GM10248 (cell line): Measurements from ENCODE around the gene PHYKPL.

Source experiments
- CTCF ChIA-PET: fragments of 300-600 bp; sonication (Branson Sonifier 250); formaldehyde crosslinking; extraction: SDS; loops from one replicate; lab custom pipeline; 2021; ENCODE audit warnings: antibody characterized with exemption; lab: Yijun Ruan, JAX
- POLR2A ChIA-PET: fragments of 350-650 bp; sonication (Branson Sonifier 250); formaldehyde crosslinking; extraction: SDS; loops from one replicate; lab custom pipeline; 2020; ENCODE audit warnings: antibody characterized with exemption; lab: Yijun Ruan, JAX
- DNase-seq: peaks from one replicate; pipeline ENCODE4 v3.0.0; 2012; ENCODE audit errors: extremely low spot score
- TF ChIP-seq, protein P1 (sequence below): IDR thresholded peaks from 2 replicates; pipeline ENCODE4 v1.5.1; 2012; ENCODE audit warnings: mild to moderate bottlenecking, low read depth; ENCODE audit errors: extremely low read depth, missing control alignments, control extremely low read depth

The PHYKPL gene

DNA sequence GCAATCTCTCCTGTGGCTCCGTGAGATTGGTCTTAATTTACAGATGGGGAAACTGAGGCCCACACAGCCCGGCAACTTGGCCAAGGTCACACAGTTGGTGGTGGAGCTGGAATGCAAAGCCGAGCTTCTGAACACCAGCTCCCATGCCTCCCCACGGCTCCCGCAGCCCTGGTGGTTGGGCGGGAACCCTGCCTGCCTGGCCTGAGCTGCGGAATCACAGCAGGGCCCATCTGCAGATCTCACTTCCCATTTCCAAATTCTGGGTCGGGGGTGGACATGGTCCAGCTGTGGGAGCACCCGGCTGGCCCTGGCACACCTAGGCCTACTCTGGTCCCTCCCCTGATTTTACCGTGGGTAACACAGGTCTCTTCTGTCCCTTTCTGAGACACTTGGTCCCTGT is 35.3 kb upstream of the PHYKPL start:
- ChIA-PET POLR2A (no interaction called here), CTCF (interaction anchor here (1.6 kb wide), 1 partner anchor 16 kb away, joined by 5 read pairs; no protein-coding TSS in a partner anchor)
- DNase-seq = no peak
- TF ChIP-seq, protein P1, sequence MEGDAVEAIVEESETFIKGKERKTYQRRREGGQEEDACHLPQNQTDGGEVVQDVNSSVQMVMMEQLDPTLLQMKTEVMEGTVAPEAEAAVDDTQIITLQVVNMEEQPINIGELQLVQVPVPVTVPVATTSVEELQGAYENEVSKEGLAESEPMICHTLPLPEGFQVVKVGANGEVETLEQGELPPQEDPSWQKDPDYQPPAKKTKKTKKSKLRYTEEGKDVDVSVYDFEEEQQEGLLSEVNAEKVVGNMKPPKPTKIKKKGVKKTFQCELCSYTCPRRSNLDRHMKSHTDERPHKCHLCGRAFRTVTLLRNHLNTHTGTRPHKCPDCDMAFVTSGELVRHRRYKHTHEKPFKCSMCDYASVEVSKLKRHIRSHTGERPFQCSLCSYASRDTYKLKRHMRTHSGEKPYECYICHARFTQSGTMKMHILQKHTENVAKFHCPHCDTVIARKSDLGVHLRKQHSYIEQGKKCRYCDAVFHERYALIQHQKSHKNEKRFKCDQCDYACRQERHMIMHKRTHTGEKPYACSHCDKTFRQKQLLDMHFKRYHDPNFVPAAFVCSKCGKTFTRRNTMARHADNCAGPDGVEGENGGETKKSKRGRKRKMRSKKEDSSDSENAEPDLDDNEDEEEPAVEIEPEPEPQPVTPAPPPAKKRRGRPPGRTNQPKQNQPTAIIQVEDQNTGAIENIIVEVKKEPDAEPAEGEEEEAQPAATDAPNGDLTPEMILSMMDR = no peak

DNA sequence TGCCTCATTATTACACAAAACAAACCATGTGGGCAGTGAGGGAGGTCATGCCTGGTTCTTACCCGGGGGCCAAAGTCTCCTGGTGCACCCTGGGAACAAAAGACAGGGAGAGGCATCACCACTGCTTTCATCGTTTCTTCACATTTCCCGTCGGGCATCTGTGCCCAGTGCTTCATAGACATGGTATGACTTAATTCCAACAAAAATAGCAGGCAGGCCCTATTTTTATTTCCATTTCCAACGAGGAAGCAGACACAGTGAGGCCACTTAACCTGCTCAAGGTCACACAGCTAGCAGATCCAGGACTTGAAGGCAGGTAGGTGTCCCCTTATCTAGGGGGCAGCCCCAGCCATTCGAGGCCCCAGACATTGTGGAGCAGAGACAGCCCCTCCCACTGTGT is 34.6 kb upstream of the PHYKPL start:
- TF ChIP-seq, protein P1 = no peak
- POLR2A ChIA-PET = no interaction called here

DNA sequence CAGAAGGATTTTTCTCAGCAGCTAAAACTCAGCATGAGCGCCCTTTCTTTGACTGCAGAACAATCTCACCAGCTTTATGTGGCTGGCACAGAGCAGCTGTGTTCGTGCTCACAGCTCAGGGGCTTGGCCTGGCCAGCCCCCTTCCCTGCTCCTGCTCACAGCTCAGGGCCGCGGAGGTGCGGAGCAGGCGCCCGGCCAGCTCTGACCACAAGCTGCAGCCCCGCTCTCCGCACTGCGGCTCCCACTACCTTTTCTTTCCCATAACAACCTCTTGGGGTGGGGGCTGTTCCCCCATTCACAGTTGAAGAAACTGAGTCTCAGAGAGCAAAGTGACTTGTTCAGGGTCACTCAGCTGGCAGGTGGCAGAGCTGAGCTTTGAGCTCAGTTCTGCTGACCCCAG is 34.0 kb upstream of the PHYKPL start:
- TF ChIP-seq, protein P1 = no peak
- POLR2A ChIA-PET = no interaction called here
- CTCF ChIA-PET = no interaction called here
- DNase-seq = no peak

More for the DNA sequence above, 34.6 kb upstream of the PHYKPL start:
- DNase-seq = no peak
- CTCF ChIA-PET = no interaction called here

DNA sequence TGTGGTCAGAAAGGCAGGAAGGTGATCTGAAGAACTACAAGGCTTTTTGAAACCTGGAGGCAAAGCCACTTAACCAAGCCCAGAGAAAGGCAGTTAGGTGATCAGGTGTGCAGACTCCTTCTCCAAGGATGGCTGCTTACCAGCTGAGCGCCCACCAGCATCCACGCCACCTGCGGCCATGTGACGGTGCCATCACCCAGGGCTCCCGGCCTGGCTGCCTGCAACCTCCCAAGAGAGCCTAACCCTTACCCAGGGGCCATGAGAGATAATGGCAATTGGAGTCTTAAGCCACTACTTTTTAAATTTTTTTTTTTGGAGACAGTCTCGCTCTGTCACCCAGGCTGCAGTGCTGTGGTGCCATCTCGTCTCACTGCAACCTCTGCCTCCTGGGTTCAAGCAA is 33.1 kb upstream of the PHYKPL start:
- no peak for DNase-seq
- TF ChIP-seq, protein P1 = no peak
- POLR2A ChIA-PET = no interaction called here
- CTCF ChIA-PET = no interaction called here

DNA sequence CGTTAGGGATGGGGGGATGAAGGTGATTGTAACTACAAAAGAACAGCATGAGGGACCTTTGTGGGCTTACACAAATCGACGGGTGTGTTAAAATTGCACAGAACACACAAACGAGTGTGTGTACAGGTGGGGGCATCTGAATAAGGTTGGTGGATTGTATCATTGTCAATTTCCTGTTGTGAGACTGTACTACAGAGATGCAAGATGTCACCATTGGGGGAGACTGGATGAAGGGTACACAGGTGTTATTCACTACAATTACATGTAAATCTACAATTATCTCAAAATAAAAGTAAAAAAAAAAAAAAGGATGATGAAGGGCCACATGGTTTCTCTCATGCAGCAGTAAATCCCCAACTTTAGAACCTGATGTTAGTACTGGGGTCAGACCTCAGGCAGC is 31.4 kb upstream of the PHYKPL start:
- TF ChIP-seq, protein P1 = no peak
- ChIA-PET POLR2A (no interaction called here), CTCF (interaction anchor here (1.2 kb wide), 1 partner anchor 16 kb away, joined by 3 read pairs; no protein-coding TSS in a partner anchor)
- DNase-seq = no peak

DNA sequence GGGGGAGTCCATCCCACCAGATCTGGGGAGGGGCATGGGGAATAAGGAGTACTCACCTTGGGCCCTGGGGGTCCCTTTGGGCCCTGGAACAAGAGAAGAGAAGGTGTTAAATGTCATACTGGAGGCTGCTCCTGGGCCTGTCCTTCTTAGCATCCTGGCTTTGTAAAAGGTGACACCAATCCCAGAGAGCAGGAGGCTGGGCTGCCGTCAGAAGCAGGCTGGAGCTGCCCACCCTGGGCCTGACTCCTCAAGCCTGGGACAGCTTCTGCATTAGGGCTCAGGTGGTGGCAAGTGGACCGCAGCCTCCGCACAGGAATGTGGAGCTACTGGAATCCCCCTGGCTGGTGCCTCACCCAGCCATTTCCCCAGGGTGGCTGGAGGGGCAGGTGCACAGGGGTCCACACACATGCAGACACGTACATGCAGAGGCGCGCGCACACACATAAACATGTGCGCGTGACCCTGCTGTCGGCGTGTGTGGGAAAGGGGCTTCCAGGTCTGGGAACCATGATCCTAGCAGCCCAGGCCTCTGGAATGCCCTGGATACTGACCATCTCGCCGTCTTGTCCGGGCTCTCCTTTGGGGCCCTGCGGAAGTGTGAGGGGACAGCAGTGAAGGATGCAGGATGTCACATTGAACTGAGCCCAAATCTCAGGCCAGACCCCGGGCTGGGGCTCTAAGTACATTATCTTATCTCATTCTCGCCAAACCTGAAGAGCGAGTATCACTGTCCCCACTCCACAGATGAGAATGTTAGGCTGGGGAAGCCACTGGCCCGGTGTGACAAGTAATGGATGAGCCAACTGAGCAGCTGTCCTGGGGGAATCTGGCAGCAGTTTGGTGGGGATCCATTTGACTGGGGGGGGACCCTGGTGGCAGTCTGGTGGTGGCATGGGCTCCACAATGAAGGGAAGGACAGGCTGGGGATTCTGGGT is 29.3 kb upstream of the PHYKPL start:
- CTCF ChIA-PET = no interaction called here
- POLR2A ChIA-PET = no interaction called here
- TF ChIP-seq, protein P1 = no peak
- no peak for DNase-seq
